B cell (primary cell): ENCODE results near the gene KCNQ5. TPM values are rescaled to one million over a fixed set of nuclear protein-coding genes. Genes with fewer than 3 reads are reported as not detected.
A peak's percentile ranks its signal among the peaks of the same experiment; 100 is the strongest.

ENCODE experiments used
- ATAC-seq: fragments of 200-7000 bp; cut with Tn5 transposase; one replicate; pipeline ENCODE4 v1.10.0; 2021; ENCODE audit warnings: low read depth, mild to moderate bottlenecking, moderate number of reproducible peaks, moderate library complexity
- CTCF ChIA-PET: fragments of 350-600 bp; sonication (Branson Sonifier 250); formaldehyde crosslinking; loops from one replicate; lab custom pipeline; 2021; ENCODE audit warnings: antibody characterized with exemption, inconsistent platforms; lab: Charles Lee
- POLR2A ChIA-PET: fragments of 350-600 bp; sonication (Branson Sonifier 250); formaldehyde crosslinking; loops from one replicate; lab custom pipeline; 2021; ENCODE audit warnings: antibody characterized with exemption; lab: Charles Lee
- DNase-seq: peaks from one replicate; pipeline ENCODE4 v3.0.0; 2013
- H2AFZ ChIP-seq: 2 replicates; pipeline ENCODE4 v1.6.1; 2012; ENCODE audit warnings: mild to moderate bottlenecking, low read depth, low read length; ENCODE audit not compliant: insufficient read depth, poor library complexity, severe bottlenecking
- H3K27ac ChIP-seq, 2 donors: 1 replicate in 1 of 2; 2 replicates in 1 of 2; pipeline ENCODE4 v1.5.1; 2012 to 2013; ENCODE audit warnings: low read length in 2 of 2, mild to moderate bottlenecking in 2 of 2, moderate library complexity in 1 of 2
- H3K27me3 ChIP-seq, 4 experiments: fragments of 200-600 bp in 1 of 4; sonication (generic) in 1 of 4; replicated peaks in 1 of 4; 1 replicate in 2 of 4; 2 replicates in 2 of 4; pipeline versions ENCODE4 v1.6.1 to v1.7.0; 2013 to 2016; ENCODE audit warnings: low read length in 3 of 4, mild to moderate bottlenecking in 2 of 4, mixed read lengths in 1 of 4, moderate library complexity in 1 of 4; ENCODE audit not compliant: insufficient read depth in 4 of 4, control insufficient read depth in 3 of 4; ENCODE audit errors: control extremely low read depth in 1 of 4
- H3K36me3 ChIP-seq, 2 experiments: replicated peaks in 1 of 2; 1 replicate in 1 of 2; 2 replicates in 1 of 2; pipeline versions ENCODE4 v1.6.1 to v1.7.1; 2013; ENCODE audit warnings: low read length in 1 of 2; ENCODE audit not compliant: insufficient read depth in 2 of 2, control insufficient read depth in 1 of 2; ENCODE audit errors: control extremely low read depth in 1 of 2, extremely low read depth in 1 of 2
- H3K4me1 ChIP-seq, 2 donors: fragments of 200-600 bp in 1 of 2; sonication (generic) in 1 of 2; 1 replicate in 1 of 2; 2 replicates in 1 of 2; pipeline versions ENCODE4 v1.5.1 to v1.6.1; 2013 to 2017; ENCODE audit warnings: low read length in 2 of 2; ENCODE audit not compliant: control insufficient read depth in 2 of 2, insufficient read depth in 2 of 2
- H3K4me2 ChIP-seq: replicated peaks from 2 replicates; pipeline ENCODE3; 2012; ENCODE audit warnings: mild to moderate bottlenecking, low read depth, low read length; ENCODE audit not compliant: poor library complexity, severe bottlenecking
- H3K4me3 ChIP-seq, 5 experiments: fragments of 200-600 bp in 1 of 5; sonication (generic) in 1 of 5; 1 replicate in 3 of 5; 2 replicates in 2 of 5; pipeline versions ENCODE4 v1.5.1 to v1.7.0; 2011 to 2016; ENCODE audit warnings: low read length in 4 of 5, mild to moderate bottlenecking in 4 of 5, low read depth in 2 of 5, control low read depth in 1 of 5, moderate library complexity in 1 of 5; ENCODE audit not compliant: insufficient read depth in 1 of 5; ENCODE audit errors: control extremely low read depth in 1 of 5, extremely low read depth in 1 of 5
- H3K79me2 ChIP-seq: fragments of 200-600 bp; sonication (generic); one replicate; pipeline ENCODE4 v1.6.0; 2016; ENCODE audit warnings: low read length; ENCODE audit not compliant: control insufficient read depth, insufficient read depth
- H3K9ac ChIP-seq: fragments of 200-600 bp; sonication (generic); 2 replicates; pipeline ENCODE4 v1.6.1; 2017; ENCODE audit warnings: mild to moderate bottlenecking, low read length, moderate library complexity
- H3K9me3 ChIP-seq, 3 donors: one replicate each; pipeline versions ENCODE4 v1.6.1 to v1.7.1; 2013; ENCODE audit warnings: low read length in 2 of 3; ENCODE audit not compliant: control insufficient read depth in 2 of 3, insufficient read depth in 1 of 3; ENCODE audit errors: control extremely low read depth in 1 of 3
- H4K20me1 ChIP-seq: 2 replicates; pipeline ENCODE4 v1.6.0; 2012; ENCODE audit warnings: mild to moderate bottlenecking, low read length; ENCODE audit not compliant: insufficient read depth, control insufficient read depth, poor library complexity, severe bottlenecking
- H3K27ac Mint-ChIP-seq: one replicate; pipeline ENCODE4 v1.8.0; 2021; ENCODE audit warnings: mixed read lengths
- H3K27me3 Mint-ChIP-seq: one replicate; pipeline ENCODE4 v1.8.0; 2021; ENCODE audit warnings: mixed read lengths
- H3K4me1 Mint-ChIP-seq: one replicate; pipeline ENCODE4 v1.8.0; 2021; ENCODE audit warnings: mixed read lengths
- H3K4me3 Mint-ChIP-seq: one replicate; pipeline ENCODE4 v1.8.0; 2021; ENCODE audit warnings: mixed read lengths
- H3K9me3 Mint-ChIP-seq: one replicate; pipeline ENCODE4 v1.8.0; 2022; ENCODE audit warnings: mixed read lengths; ENCODE audit not compliant: insufficient read depth
- EZH2 ChIP-seq: IDR thresholded peaks from 2 replicates; pipeline ENCODE4 v1.6.1; 2012; ENCODE audit warnings: borderline replicate concordance, low read depth, mild to moderate bottlenecking, moderate library complexity, low read length; ENCODE audit not compliant: insufficient read depth, poor library complexity, severe bottlenecking
- WGBS: methylation state at CpG from one replicate; pipeline ENCODE4 v1.1.5; 2013; ENCODE audit warnings: missing lambda C conversion rate; ENCODE audit not compliant: insufficient coverage; 5-methylcytosine and 5-hydroxymethylcytosine counted together
- intact Hi-C: fragments of 100-400 bp; cut with micrococcal nuclease; formaldehyde crosslinking; loops from one replicate; pipeline ENCODE4 v1.10.0; 2022
- polyA plus RNA-seq: library from polyadenylated mRNA; depleted of rRNA; stranded (reverse); fragments of >200 nt; gene quantifications from 2 replicates; pipeline ENCODE4 v1.2.3, GENCODE V29; 2012
- total RNA-seq, 2 donors: library from RNA; stranded (reverse); fragments of 120-200 nt in 1 of 2; gene quantifications; 1 replicate in 1 of 2; 2 replicates in 1 of 2; pipeline versions ENCODE4 v1.2.3 to v1.2.4, GENCODE V29; 2013 to 2022
- TF ChIP-seq, protein P1 (sequence below): fragments of 200-600 bp; IDR thresholded peaks from one replicate; pipeline ENCODE4 v1.8.0; 2022; ENCODE audit warnings: antibody characterized with exemption, mild to moderate bottlenecking

KCNQ5 gene
- total and polyA plus RNA-seq, 2 donors (not counting 1 experiment from before 2014, with no cell fraction given) = 2.3 to 9.4 TPM

DNA sequence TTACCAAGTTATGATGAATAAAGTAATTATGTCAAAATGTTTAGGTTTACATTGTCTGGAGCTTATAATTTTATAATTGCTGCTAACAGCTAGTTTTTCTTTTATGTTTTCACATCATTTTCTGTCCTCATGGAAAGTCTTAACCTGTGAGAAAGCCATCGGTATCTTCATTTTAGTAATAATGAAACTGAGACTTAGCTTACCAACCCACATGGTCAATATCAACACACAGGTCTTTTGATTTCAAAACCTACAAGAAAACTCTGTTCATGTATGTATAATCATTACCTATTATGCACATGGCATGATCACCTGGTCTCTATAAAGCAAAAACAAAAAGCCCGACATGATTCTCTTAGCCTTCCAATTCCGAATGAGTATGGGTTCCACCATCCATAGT, 61.9 kb downstream of the KCNQ5 start:
- 100% methylated on average over 2 of the region's 3 CpGs for WGBS
- Histone ChIP-seq H3K4me1 (no peaks in the 10 kb centered on the region), H3K27me3 (no peaks in the 10 kb centered on the region), H3K36me3 (no peaks in the 10 kb centered on the region), H3K9me3 (no peaks in the 10 kb centered on the region), H4K20me1 (no peaks in the 10 kb centered on the region), H3K27ac (no peak overlapping the region), H3K9ac (no peak overlapping the region), H3K4me2 (no peak overlapping the region), H2AFZ (no peak overlapping the region), H3K4me3 (no peak overlapping the region), H3K79me2 (no peaks in the 10 kb centered on the region)
- H3K27ac Mint-ChIP-seq = no peak overlapping the region
- TF ChIP-seq, protein P1, sequence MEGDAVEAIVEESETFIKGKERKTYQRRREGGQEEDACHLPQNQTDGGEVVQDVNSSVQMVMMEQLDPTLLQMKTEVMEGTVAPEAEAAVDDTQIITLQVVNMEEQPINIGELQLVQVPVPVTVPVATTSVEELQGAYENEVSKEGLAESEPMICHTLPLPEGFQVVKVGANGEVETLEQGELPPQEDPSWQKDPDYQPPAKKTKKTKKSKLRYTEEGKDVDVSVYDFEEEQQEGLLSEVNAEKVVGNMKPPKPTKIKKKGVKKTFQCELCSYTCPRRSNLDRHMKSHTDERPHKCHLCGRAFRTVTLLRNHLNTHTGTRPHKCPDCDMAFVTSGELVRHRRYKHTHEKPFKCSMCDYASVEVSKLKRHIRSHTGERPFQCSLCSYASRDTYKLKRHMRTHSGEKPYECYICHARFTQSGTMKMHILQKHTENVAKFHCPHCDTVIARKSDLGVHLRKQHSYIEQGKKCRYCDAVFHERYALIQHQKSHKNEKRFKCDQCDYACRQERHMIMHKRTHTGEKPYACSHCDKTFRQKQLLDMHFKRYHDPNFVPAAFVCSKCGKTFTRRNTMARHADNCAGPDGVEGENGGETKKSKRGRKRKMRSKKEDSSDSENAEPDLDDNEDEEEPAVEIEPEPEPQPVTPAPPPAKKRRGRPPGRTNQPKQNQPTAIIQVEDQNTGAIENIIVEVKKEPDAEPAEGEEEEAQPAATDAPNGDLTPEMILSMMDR = no peak
- no peak for TF ChIP-seq EZH2
- H3K4me3 Mint-ChIP-seq = no peak overlapping the region
- no peaks in the 10 kb centered on the region for H3K9me3 Mint-ChIP-seq
- ATAC-seq = no peak
- intact Hi-C loops = no loop called here
- H3K4me1 Mint-ChIP-seq = peaks cover 3% of the 10 kb centered on the region
- DNase-seq = no peak
- ChIA-PET CTCF (interaction anchor here (1.7 kb wide), 1 partner anchor 67 kb away, joined by 6 read pairs; no protein-coding TSS in a partner anchor), POLR2A (no interaction called here)
- H3K27me3 Mint-ChIP-seq = no peaks in the 10 kb centered on the region

DNA sequence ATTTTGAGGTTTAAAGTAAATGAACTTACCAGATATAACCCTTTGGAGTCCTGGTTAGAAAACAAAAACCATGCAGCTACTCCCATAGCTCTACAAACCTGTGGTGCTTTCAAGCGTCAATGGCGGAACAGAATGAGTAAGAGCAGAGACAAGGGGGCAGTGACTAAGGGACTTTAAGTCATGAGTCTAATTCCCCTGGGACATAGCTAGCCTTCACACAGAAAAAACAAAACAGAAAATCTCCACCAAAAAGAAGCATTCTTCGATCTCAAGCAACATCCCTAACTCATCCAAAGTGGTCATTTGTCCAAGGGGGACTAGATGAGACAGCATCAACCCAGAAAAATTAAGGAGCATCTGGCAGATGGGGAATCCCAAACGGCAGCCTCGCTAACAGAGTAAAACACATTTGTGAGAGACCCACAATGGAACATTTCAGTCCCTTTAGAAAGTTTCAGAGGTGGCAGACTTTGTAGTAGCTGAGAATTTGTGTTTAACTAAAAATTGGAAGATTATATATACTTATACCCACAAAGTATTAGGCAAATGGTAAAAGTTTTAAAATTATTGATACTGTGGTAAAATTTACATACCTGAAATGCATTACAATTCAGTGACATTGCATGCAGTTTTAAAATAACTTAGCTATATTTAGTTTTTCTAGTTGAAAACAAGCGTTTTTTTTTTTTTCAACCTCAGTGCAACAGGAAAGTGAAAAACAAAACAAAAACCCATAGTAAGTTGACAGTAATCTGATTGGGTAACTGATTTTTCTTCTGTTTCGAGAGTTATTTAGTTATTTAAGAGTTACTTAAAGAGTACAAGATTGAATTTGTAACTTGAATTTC, 67.5 kb downstream of the KCNQ5 start:
- Histone ChIP-seq H4K20me1 (no peaks in the 10 kb centered on the region), H3K27ac (peak overlapping the region; percentile 38 to 53), H3K4me2 (peak overlapping the region; percentile 29), H2AFZ (no peak overlapping the region), H3K27me3 (no peaks in the 10 kb centered on the region), H3K79me2 (peaks cover 4% of the 10 kb centered on the region), H3K9me3 (no peaks in the 10 kb centered on the region), H3K9ac (peak overlapping the region; percentile 21), H3K36me3 (peaks cover 0 to 1% of the 10 kb centered on the region in 2 experiments), H3K4me3 (peak overlapping the region in 3 of 5 experiments; percentile 5 to 32 (median 20)), H3K4me1 (peaks cover 6 to 8% of the 10 kb centered on the region in 2 donors)
- 74% methylated on average over 5 of the region's 7 CpGs for WGBS
- Mint-ChIP-seq H3K4me1 (peaks cover 15% of the 10 kb centered on the region), H3K9me3 (no peaks in the 10 kb centered on the region), H3K27ac (peak overlapping the region; percentile 87), H3K27me3 (no peaks in the 10 kb centered on the region), H3K4me3 (peak overlapping the region; percentile 83)
- ChIA-PET CTCF (interaction anchor here (1.3 to 1.6 kb wide), 3 partner anchors 67 to 73 kb away, joined by 3 to 9 read pairs (median 9); partner anchors contain the start of gene KCNQ5), POLR2A (no interaction called here)
- intact Hi-C loops = loop anchor here (1.0 to 5.0 kb wide), 3 partner anchors 37 to 66 kb away; no protein-coding TSS in a partner anchor
- DNase-seq (peak; percentile 59), ATAC-seq (peak; percentile 96)
- TF ChIP-seq EZH2 = no peak
- TF ChIP-seq, protein P1 = no peak
